Stimulated activated CD4-positive, alpha-beta T cell treated with anti-CD3 and anti-CD28 coated beads, TNF-alpha, amount 100 ng/mL, for 1 hour (primary cell): ENCODE measurements around the gene RIN3.

ENCODE experiments used
- DNase-seq, 3 donors: peaks; one replicate each; pipeline ENCODE4 v3.0.0-alpha.2; 2020; ENCODE audit warnings: low read depth in 3 of 3, low spot score in 1 of 3

Gene RIN3

GRCh38 chr14:92684801-92685560, 171.4 kb downstream of the RIN3 start:
- DNase-seq = no peak

- no peak for DNase-seq
Observed at GRCh38 chr14:92685784-92686355, 172.3 kb downstream of the RIN3 start.

GRCh38 chr14:92686411-92686899, 172.9 kb downstream of the RIN3 start:
- DNase-seq = no peak

GRCh38 chr14:92686900-92687427, 173.4 kb downstream of the RIN3 start:
- DNase-seq = peak in 2 of 3 donors; percentile 58 to 65

GRCh38 chr14:92687681-92688433, 174.3 kb downstream of the RIN3 start:
- no peak for DNase-seq

- DNase-seq = no peak
Observed at GRCh38 chr14:92688434-92689375, 175.1 kb downstream of the RIN3 start.

- no peak for DNase-seq
Observed at GRCh38 chr14:92690171-92691011, 176.8 kb downstream of the RIN3 start.

- no peak for DNase-seq
Observed at GRCh38 chr14:92692822-92693226, 179.2 kb downstream of the RIN3 start.

- no peak for DNase-seq
Observed at GRCh38 chr14:92693998-92694795, 180.6 kb downstream of the RIN3 start.

GRCh38 chr14:92694807-92695206, 181.2 kb downstream of the RIN3 start:
- DNase-seq = no peak

- no peak for DNase-seq
Observed at GRCh38 chr14:92695562-92695961, 182.0 kb downstream of the RIN3 start.

GRCh38 chr14:92696366-92696765, 182.8 kb downstream of the RIN3 start:
- DNase-seq = no peak

GRCh38 chr14:92698393-92698792, 184.8 kb downstream of the RIN3 start:
- no peak for DNase-seq

GRCh38 chr14:92701826-92702225, 188.2 kb downstream of the RIN3 start:
- no peak for DNase-seq

GRCh38 chr14:92702441-92702918, 188.9 kb downstream of the RIN3 start:
- DNase-seq = no peak

GRCh38 chr14:92703516-92703915, 189.9 kb downstream of the RIN3 start:
- DNase-seq = no peak

GRCh38 chr14:92704036-92704804, 190.6 kb downstream of the RIN3 start:
- no peak for DNase-seq

- no peak for DNase-seq
Observed at GRCh38 chr14:92704821-92705220, 191.2 kb downstream of the RIN3 start.
